Epidermal melanocyte (primary cell): Measurements from ENCODE around the gene OR56A5.
"Not testable (repeated sequence)": the region's sequence is repeated elsewhere in the genome, so short reads cannot be mapped to it uniquely, and the experiment has no call there.

ENCODE experiments used
- DNase-seq: peaks from one replicate; pipeline ENCODE4 v3.0.0; 2011; ENCODE audit warnings: low spot score; ENCODE audit not compliant: insufficient read length

Gene OR56A5, protein sequence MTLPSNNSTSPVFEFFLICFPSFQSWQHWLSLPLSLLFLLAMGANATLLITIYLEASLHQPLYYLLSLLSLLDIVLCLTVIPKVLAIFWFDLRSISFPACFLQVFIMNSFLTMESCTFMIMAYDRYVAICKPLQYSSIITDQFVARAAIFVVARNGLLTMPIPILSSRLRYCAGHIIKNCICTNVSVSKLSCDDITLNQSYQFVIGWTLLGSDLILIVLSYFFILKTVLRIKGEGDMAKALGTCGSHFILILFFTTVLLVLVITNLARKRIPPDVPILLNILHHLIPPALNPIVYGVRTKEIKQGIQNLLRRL

DNA sequence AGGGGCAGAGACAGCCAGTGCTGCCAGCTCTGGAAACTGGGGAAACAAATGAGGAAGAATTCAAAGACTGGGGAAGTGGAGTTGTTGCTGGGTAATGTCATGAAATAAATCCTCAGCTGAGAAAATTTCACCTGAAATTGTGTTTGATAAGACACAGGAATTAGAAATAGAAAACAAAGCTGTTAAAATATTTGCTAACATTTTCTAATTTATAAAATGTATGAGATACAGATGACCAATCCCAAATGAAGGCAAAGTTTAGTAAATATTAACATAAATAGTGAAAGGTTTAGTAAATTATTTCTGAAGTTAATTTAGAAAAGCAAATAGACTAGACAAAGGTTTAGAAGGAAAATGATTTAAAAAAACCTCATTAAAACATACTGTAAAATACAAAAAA lies at the start of gene OR56A5:
Gene OR56A5 (minus strand): TSS at position 101 of the 400 bp plus-strand sequence. CDS start 0 bp downstream, at position 101.
- no peak for DNase-seq

DNA sequence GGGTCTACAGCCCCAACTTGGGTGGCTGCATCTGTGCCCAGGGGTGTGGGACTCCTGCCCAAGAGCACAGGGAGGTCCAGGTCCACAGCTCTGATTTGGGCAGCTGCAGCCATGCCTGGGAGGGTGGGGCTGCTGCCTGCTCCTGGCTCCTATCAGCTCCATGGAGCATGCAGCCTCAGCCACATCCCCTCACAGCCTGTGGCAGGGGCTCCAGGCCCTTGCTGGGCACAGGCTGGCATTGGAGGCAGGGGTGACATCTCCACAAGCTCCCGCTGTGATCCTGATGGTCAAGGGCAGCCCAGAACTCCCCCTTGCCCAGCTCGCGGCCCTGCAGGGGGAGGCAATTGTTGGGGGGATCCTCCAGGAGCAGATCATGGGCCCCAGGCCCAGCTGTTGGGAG lies 44.7 kb upstream of the OR56A5 start:
- DNase-seq, result no peak

DNA sequence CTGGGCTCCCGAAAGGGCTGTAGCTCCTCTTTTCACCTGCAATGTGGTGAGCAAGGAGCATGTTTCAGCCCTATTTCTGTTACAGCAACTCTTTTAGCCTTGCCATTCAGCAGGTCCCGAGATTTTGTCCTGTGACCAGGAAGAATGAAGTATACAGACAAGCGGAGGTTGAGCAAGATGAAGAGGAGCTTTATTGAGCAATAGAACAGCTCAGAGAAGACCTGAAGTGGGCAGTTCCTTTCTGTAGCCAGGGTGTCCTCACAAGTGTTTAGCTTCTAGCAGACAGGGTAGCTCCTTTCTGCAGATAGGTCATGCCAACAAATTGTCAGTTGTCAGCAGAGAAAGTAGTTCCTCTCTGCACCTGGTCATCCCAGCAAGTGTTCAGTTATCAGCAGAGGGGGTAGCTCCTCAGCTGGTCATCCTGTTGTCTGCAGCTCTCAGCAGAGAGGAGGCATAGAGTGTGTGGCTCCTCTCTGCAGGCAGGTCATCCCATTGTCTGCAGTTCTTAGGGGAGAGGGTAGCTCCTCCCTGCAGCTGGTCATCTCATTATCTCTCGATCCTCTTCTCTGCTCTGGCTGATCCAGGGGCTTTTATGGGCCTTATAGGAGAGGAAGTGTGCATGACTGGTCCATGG lies 43.9 kb upstream of the OR56A5 start:
- no peak for DNase-seq

DNA sequence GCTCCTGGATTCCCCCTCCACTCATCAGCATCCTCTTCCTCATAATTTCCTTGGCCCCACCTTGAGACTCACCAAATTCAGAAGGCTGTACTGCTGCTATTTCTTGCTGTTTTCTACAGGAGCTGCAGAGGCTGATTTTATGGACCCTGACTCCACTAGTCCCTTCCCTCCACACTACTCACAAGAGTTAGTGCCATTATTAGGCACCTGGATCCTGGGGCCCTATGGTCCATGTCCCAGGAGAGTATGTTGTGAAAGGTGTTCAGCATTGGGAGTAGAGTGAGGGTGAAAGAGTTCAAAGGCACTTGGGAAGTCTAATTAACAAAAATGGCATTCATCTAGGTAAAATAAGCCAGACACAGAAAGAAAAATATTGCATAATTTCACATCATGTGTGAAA lies 38.6 kb upstream of the OR56A5 start, which contains the start of gene OR56A4:
Gene OR56A4 (minus strand): TSS at position 101 of the 400 bp plus-strand sequence. CDS start 3,954 bp downstream, outside the sequence.
- DNase-seq, result no peak

DNA sequence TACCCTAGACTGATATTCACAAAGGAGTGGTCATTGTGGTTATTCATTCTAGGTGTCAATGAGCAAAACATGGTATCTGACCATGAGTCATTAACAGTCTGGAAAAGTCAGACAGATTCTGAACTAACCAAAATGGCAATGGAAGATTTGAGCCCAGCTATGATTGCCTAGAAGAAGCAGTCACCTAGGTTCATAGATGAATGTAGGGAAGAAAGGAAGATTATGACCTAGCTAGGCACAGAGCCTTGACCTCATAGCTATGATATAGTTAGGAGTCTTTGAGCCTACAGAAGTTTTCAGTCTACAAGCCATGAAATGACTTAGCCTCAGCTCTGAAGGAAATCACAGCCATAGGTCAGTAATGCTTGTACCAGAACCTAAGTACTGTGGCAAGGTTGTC lies 38.1 kb upstream of the OR56A5 start:
- DNase-seq, result no peak

DNA sequence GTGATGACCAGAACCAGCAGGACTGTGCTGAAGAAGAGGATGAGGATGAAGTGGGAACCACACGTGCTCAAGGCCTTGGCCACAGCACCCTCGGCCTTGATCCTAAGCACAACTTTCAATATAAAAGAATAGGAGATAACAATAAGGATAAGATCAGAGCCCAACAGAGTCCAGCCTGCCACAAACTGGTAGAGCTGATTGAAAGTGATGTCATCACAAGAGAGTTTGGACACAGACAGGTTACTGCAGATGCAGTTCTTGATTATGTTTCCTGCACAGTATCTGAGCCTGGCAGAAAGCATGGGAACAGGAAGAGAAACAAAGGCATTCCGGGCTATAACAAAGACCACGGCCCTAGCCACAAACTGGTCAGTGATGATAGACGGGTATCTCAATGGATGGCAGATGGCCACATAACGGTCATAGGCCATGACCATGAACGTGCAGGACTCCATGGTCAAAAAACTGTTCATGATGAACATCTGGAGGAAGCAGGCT lies 34.0 kb upstream of the OR56A5 start:
- DNase-seq, result no peak

DNA sequence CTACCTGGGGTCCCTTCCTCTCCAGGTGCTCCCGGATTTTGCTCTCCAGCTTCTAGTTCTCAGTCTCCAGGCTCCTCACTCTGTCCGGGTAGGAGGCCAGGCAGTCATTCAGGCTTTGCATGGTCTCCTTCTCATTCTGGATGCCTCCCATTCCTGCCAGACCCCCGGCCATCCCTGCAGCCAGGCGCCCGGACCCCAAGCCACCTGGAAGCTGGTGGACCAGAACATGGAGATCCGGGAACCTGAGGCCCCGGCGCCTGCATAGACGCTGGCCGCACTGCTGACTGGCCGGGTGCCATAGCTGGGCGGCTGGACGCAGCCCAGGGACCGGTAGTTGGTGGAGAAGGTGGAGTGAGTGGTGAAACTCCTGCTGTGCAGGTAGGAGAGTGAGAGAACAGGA lies 26.5 kb upstream of the OR56A5 start:
- DNase-seq, result no peak

DNA sequence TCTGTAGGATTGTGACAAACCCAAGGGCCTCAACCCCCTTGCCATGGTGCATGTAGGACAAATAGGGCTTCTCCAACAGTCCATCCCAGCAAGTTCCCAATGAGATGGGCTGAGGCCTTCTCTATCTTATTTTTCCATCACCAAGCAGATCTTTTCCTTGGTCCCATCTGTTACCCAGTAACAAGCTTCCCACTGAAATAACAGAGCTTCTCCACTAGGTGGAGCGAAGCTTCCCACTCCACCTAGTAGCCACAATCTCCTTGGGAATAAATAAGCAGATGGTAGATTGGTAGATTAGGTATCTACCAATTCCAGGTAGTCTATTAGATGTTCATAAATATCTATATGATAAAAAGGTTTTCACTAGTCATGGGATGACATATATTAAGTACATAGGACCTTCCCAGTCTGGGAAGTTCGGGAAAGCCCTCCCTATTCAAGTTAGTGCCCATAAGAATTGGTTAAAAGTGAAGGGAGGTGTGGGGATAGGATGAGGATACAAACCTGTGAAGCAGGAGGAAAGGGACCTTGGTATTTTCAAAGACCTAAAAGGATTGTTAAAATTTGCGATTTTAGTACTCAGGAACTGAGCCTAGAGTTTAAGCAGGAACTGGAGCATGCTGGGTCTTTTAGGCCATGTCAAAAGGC lies 24.4 kb upstream of the OR56A5 start:
- peak; percentile 50 for DNase-seq

DNA sequence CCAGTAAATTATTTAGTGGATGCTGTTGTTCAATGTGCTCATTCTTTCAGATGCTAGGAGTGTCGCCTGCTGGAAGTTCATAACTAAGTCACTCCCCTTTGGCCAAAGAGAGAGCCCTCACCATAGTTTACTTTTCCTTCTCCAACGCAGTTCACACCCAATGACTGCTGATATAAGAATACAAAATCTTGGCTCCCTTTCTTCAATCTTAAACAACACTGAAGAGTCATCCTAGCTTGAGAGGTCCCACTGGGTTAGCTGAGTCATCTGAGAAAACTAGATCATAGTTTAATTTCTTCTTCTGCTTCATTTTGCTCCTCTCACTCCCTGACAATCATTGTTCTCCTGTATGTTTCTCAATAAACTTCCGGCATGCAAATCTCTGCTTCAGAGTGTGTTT lies 23.9 kb upstream of the OR56A5 start:
- no peak for DNase-seq

DNA sequence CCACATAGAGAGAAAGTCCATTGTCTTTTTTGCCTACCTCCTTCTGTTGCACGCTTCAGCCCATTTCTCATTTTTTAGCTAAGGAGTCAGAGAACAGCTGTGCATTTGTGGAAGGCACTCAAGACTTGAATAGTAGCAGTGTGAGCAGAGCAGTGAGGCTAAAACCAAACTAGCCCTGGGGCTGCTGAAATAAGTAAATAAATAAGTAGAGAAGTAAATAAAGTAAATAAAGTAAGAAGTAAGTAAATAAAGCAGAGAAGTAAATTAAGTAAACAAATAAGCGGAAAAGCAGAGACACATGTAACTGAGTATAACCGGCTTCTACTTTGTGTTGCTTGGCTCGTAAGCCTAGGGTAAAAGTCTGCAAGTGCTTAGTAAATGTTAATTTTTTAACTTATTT lies 20.9 kb upstream of the OR56A5 start:
- DNase-seq, result no peak

DNA sequence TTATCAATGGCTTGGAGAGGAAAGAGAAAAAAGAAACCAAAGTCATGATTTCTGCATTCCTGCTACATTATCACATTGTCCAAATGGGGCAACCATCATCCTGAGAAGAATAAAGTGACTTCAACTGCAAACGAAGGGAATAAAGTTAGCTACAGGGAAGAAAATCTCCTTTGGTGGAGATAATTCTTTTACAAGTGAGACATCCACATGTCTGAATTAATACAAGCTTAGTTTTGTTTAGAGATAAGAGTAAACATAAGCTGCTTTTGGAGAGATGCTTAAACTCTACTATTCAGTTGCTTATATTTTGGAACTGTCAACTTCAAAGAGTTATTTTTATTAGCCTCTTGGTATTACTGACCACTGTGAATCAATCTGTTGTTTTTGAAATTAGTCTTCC lies 18.6 kb upstream of the OR56A5 start, which contains the start of gene OR52L1:
Gene OR52L1 (minus strand): TSS at position 101 of the 400 bp plus-strand sequence. CDS start 55 bp downstream, at position 46.
- DNase-seq, result no peak

DNA sequence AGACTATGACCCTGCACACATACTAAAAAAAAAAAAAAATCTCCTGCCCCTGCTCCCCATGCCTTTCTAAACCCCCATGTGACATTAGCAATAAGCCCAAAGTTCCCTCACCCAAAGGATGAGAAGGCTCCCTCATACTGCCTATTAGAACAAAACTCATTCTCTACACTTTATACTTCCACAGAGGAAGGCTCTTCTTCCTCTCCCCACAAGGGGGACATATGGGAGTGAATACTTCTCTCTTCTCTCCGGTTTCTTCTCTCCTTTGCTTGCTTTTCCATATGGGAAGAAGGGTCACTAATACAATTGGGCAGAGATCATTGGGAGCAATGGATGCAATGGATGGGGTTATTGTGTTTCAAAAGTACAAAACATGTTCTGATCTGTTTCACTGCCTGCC lies 15.1 kb upstream of the OR56A5 start:
- no peak for DNase-seq

DNA sequence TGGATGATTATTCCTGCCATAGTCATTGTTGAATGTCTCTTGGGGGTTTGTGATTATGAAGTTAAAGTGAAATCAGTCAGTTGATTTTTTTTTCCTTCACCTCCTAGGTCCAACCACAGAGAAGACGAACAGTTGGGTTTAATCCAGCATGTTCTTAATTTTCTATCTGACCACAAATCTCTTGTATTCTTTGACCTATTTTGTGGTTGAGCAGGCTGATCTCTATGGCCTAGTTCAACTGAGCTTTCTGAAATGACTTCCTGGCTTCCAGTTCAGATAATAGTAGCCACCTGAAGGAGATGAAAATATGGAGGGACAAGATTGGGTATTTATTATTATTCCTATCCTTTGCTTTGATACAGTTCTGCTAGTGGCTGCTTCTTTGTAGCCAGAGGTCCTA lies 5.2 kb upstream of the OR56A5 start:
- no peak for DNase-seq

DNA sequence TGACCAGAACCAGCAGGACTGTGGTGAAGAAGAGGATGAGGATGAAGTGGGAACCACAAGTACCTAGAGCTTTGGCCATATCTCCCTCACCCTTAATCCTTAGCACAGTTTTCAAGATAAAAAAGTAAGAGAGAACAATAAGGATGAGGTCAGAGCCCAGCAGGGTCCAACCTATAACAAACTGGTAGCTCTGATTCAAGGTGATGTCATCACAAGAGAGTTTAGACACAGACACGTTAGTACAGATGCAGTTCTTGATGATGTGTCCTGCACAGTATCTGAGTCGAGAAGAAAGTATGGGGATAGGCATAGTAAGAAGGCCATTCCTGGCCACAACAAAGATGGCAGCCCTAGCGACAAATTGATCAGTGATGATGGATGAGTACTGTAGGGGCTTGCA lies 586 bp downstream of the OR56A5 start:
- no peak for DNase-seq

DNA sequence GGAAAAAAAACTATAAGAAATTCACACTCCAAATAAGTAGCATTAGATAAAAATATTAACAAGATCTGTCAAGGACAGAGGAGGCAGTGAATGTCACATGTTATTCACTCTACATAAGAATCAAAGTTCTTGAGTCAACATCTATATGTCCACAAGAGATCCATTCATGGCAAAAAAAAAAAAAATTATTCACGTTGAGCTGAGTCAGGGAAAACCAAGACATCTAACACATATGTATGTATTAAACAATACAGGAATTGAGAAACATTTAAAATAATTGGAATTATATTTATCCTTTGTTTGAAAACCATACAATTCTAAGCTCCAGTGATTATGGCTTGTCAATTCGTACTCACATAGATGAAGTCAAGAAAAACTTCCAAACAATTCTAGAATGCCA lies 1.3 kb downstream of the OR56A5 start:
- no peak for DNase-seq

DNA sequence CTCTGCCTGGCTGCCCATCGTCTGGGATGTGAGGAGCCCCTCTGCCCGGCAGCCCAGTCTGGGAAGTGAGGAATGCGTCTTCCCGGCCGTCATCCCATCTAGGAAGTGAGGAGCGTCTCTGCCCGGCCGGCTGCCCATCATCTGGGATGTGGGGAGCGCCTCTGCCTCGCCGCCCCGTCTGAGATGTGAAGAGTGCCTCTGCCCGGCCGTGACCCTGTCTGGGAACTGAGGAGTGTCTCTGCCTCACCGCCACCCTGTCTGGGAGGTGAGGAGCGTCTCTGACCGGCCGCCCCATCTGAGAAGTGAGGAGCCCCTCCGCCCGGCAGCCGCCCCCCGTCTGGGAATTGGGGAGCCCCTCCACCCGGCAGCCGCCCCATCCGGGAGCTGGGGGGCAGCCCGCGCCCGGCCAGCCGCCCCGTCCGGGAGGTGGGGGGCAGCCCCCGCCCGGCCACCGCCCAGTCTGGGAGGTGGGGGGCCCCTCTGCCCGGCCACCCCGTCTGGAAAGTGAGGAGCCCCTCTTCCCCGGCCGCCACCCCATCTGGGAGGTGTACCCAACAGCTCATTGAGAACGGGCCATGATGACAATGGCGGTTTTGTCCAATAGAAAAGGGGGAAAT lies 7.5 kb downstream of the OR56A5 start:
- not testable (repeated sequence) for DNase-seq

DNA sequence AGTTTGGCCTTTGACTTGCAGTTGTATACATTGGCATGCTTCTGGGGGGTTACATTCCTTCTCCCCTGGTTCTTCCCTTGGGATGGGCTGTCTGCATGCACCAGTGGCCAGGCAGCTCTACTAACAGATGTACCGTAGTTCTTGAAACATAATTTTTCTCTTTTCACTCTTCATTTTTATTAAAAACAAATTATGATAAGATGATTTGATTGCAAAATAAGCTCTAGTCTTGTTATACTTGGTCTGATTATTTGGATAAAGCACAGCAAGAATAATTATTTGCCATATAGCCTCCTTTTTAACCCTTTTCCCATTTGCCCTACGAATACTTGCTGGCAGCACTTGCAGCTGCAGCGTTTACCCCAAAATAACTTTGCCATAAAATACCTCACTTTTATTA lies 12.7 kb downstream of the OR56A5 start:
- no peak for DNase-seq

DNA sequence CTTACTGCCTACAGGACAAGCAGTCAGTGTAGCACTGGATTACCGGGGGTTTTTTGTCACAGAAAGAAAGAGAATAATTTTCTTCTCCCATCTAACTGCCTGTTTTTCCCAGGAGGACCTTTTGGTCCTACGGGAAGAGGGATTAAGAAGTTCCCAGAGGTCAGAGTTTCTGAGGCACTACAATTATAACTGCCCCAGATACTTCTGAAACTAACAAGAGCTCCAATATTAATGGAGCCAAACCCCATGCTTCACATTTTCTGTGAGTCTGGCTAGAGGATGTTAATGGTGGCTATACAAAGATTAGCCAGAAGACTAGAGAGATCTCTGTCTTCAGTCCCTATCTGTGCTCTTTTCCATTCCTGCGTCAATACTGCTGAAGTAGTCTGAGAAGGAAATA lies 26.3 kb downstream of the OR56A5 start, which contains the start of gene OR56A3:
Gene OR56A3 (plus strand): TSS at position 301 of the 400 bp plus-strand sequence. CDS start 5,096 bp downstream, outside the sequence.
- no peak for DNase-seq

DNA sequence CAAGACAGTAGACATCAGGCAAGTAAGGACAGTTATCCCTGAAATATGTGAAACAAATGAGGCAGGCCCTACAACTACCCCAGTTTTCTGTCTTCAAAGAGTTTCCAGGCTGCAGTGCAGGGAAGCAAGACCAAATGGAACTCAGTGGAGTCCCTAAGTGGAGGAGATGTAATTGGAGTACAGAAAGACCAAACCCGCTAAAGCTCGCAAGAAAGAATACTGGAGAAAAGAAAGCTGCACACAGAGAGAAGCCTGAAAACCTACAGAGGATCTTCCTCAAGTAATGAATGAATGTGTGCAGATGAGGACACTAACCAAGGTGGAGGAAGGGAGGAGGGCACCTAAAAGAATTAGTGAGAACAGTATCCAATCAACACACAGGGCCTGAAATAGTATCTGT lies 27.5 kb downstream of the OR56A5 start:
- no peak for DNase-seq

DNA sequence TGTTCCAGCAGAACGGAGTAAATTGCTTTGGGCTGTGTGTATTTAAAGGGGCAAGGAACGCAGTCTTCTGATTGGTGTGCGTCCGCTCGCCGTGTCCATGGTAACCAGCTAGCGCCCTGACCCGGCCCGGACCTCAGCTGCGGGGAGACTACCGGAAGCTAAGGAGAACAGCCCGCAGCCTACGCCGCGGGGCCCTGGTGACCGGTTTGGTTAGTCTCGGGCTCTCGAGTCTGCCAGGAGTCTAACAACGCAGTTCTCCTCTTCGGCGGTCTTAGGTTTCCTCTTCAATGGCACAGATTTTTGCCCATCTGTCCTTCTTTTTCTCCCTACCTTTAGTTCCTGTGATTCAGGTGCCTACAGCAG lies 29.7 kb downstream of the OR56A5 start:
- DNase-seq, result no peak

DNA sequence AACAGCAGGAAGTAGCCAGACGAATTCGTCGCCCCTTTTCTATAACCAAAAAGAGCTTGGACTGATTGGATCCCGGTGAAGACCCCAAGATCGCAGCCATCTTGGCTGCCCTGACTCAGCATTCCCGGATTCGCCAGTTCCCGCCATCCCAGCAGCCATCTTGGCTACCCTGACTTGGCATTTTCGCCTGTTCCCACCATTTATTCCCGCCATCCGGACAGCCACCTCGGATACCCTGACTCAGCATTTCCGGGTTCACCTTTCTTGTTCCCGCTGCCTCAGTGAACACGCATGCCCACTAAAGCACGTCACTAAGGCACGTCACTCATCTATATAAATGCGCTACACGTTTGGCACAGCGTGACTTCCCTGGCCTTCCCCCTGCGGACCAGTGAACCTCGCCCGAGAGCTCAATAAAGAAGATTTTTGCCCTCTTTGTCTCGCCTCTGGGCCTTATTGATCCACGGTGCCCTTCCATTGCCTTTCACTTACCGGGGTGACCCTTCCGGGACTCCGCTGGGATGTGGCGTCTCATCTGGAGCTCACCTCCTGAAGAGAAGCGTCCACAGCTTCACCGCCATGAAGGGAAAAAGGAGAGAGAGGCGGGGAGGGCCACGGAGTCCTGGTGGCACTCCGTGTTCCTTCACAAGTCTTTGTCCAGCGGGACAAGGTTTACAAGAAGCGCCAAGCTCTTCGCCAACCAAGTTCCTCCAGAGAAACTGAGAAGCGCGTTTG lies 30.3 kb downstream of the OR56A5 start:
- no peak for DNase-seq
